Uterus (tissue), 4 donors: ENCODE results near the gene CTSD. TPM values are rescaled to one million over a fixed set of nuclear protein-coding genes. Genes with fewer than 3 reads are reported as not detected.

Experiments used
- DNase-seq, 2 donors: peaks; one replicate each; pipeline ENCODE4 v3.0.0-alpha.2; 2019 to 2020
- H3K27ac ChIP-seq, 2 donors: fragments of 200-600 bp; sonication (generic); 1 replicate in 1 of 2; 2 replicates in 1 of 2; pipeline ENCODE4 v1.5.1; 2016 to 2018
- H3K27me3 ChIP-seq, 2 donors: fragments of 200-600 bp; sonication (generic); one replicate each; pipeline ENCODE4 v1.5.1; 2018 to 2019; ENCODE audit warnings: control low read depth in 1 of 2
- H3K36me3 ChIP-seq, 2 donors: fragments of 200-600 bp; sonication (generic); one replicate each; pipeline ENCODE4 v1.5.1; 2019; ENCODE audit warnings: control low read depth in 1 of 2
- H3K4me1 ChIP-seq, 2 donors: fragments of 200-600 bp; sonication (generic); one replicate each; pipeline ENCODE4 v1.5.1; 2018 to 2019; ENCODE audit warnings: control low read depth in 1 of 2
- H3K4me3 ChIP-seq, 2 donors: fragments of 200-600 bp; sonication (generic); 1 replicate in 1 of 2; 2 replicates in 1 of 2; pipeline ENCODE4 v1.5.1; 2018 to 2019; ENCODE audit warnings: mild to moderate bottlenecking in 1 of 2
- H3K9me3 ChIP-seq, 2 donors: fragments of 200-600 bp; sonication (generic); one replicate each; pipeline ENCODE4 v1.5.1; 2019; ENCODE audit warnings: control low read depth in 1 of 2
- CTCF ChIP-seq, 4 experiments: fragments of 200-600 bp in 2 of 4; fragments of 450-650 bp in 2 of 4; sonication (generic) in 2 of 4; IDR thresholded peaks; one replicate each; pipeline ENCODE4 v1.5.1; 2016 to 2019; ENCODE audit warnings: antibody characterized with exemption in 4 of 4, mild to moderate bottlenecking in 2 of 4, moderate library complexity in 1 of 4
- POLR2A ChIP-seq, 2 donors: fragments of 450-650 bp; IDR thresholded peaks; one replicate each; pipeline ENCODE4 v1.6.1; 2016; ENCODE audit warnings: antibody characterized with exemption in 2 of 2, mild to moderate bottlenecking in 1 of 2, moderate library complexity in 1 of 2
- intact Hi-C: fragments of 100-400 bp; cut with DNase I; formaldehyde crosslinking; loops from one replicate; pipeline ENCODE4 v1.15.1; 2023; ENCODE audit warnings: low total_unique reads
- total RNA-seq, 4 donors: library from RNA; depleted of rRNA in 3 of 4; stranded (reverse); fragments of >200 nt in 3 of 4; gene quantifications; one replicate each; pipeline versions ENCODE4 v1.1.0 to v1.2.4, GENCODE V29; 2014 to 2023
- donor health status: DM: yes; HTN: yes; CAD: no.

CTSD gene
- total RNA-seq, 4 donors from 2014 or later, result 80.0 to 188 (median 126) TPM

- intact Hi-C loops, result no loop called here
- no peaks in the 10 kb centered on the region for H3K4me1 ChIP-seq
- no peak overlapping the region for H3K27ac ChIP-seq
- DNase-seq, result no peak
- no peaks in the 10 kb centered on the region for H3K27me3 ChIP-seq
- no peaks in the 10 kb centered on the region for H3K36me3 ChIP-seq
- H3K9me3 ChIP-seq, result no peaks in the 10 kb centered on the region
- no peak overlapping the region for H3K4me3 ChIP-seq
- no peak for TF ChIP-seq CTCF (IDR thresholded peaks at IDR 0.05)
- TF ChIP-seq POLR2A (IDR thresholded peaks at IDR 0.05), result no peak
Measured at GRCh38 chr11:1796413-1797011, 32.8 kb upstream of the CTSD start.

- Histone ChIP-seq H3K27me3 (no peaks in the 10 kb centered on the region), H3K27ac (no peak overlapping the region), H3K36me3 (no peaks in the 10 kb centered on the region), H3K4me1 (no peaks in the 10 kb centered on the region), H3K9me3 (no peaks in the 10 kb centered on the region), H3K4me3 (no peak overlapping the region)
- TF ChIP-seq POLR2A (IDR thresholded peaks at IDR 0.05) (no peak), CTCF (IDR thresholded peaks at IDR 0.05) (no peak)
- DNase-seq, result no peak
- intact Hi-C loops, result no loop called here
Measured at GRCh38 chr11:1793081-1793480, 29.4 kb upstream of the CTSD start.

GRCh38 chr11:1792461-1792860 is 28.7 kb upstream of the CTSD start:
- no peak overlapping the region for H3K27ac ChIP-seq
- TF ChIP-seq CTCF (IDR thresholded peaks at IDR 0.05), result no peak
- no peak for TF ChIP-seq POLR2A (IDR thresholded peaks at IDR 0.05)
- H3K27me3 ChIP-seq, result no peaks in the 10 kb centered on the region
- H3K9me3 ChIP-seq, result no peaks in the 10 kb centered on the region
- no peaks in the 10 kb centered on the region for H3K36me3 ChIP-seq
- H3K4me3 ChIP-seq, result no peak overlapping the region
- intact Hi-C loops, result no loop called here
- H3K4me1 ChIP-seq, result no peaks in the 10 kb centered on the region
- DNase-seq, result no peak

- DNase-seq, result no peak
- no peak for TF ChIP-seq POLR2A (IDR thresholded peaks at IDR 0.05)
- TF ChIP-seq CTCF (IDR thresholded peaks at IDR 0.05), result no peak
Measured at GRCh38 chr11:1791912-1792311, 28.2 kb upstream of the CTSD start.

GRCh38 chr11:1786466-1786865 is 22.7 kb upstream of the CTSD start:
- no peak overlapping the region for H3K27ac ChIP-seq
- no peaks in the 10 kb centered on the region for H3K36me3 ChIP-seq
- H3K4me1 ChIP-seq, result no peaks in the 10 kb centered on the region
- H3K27me3 ChIP-seq, result no peaks in the 10 kb centered on the region
- DNase-seq, result no peak
- no peak for TF ChIP-seq CTCF (IDR thresholded peaks at IDR 0.05)
- TF ChIP-seq POLR2A (IDR thresholded peaks at IDR 0.05), result no peak
- H3K9me3 ChIP-seq, result no peaks in the 10 kb centered on the region
- intact Hi-C loops, result no loop called here
- no peak overlapping the region for H3K4me3 ChIP-seq

More at GRCh38 chr11:1791912-1792311, 28.2 kb upstream of the CTSD start:
- Histone ChIP-seq H3K36me3 (no peaks in the 10 kb centered on the region), H3K27ac (no peak overlapping the region), H3K4me3 (no peak overlapping the region), H3K4me1 (no peaks in the 10 kb centered on the region), H3K27me3 (no peaks in the 10 kb centered on the region), H3K9me3 (no peaks in the 10 kb centered on the region)
- intact Hi-C loops, result no loop called here
